Ovary (tissue), 3 donors: ENCODE measurements around the gene CALML4.

Experiments used
- CTCF ChIP-seq, 3 donors: fragments of 450-650 bp in 2 of 3; fragments of 200-600 bp in 1 of 3; IDR thresholded peaks; one replicate each; pipeline versions ENCODE4 v1.5.1 to v1.8.0; 2016 to 2022; ENCODE audit warnings: antibody characterized with exemption in 3 of 3, mild to moderate bottlenecking in 1 of 3
- POLR2A ChIP-seq: fragments of 450-650 bp; IDR thresholded peaks from one replicate; pipeline ENCODE4 v1.6.1; 2017; ENCODE audit warnings: antibody characterized with exemption, mild to moderate bottlenecking, moderate library complexity
- donor health status: DM: no; HTN: no; CAD: no.

DNA sequence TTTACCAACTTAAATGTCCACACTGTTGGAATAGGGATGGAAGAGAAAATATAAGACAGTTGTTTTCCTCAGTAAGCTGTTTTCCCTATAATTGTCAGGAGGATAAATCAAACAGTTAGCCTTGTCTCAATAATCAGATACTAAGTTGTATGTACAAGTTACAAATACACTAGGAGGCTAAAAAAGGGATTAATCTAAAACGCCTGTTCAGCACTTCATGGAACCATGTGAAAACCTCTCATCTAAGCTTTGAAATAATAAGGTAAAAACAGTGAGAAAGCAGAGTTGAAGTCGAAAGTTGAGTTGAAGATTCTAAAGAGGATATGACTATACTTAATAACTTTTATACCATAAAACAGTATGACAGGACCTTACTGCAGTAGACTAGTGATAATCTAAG, 62.0 kb downstream of the CALML4 start:
- no peak for TF ChIP-seq CTCF (IDR thresholded peaks at IDR 0.05)
- no peak for TF ChIP-seq POLR2A
